OCI-LY7 (cell line): ENCODE results near the gene SPATA18. TPM values are rescaled to one million over a fixed set of nuclear protein-coding genes. Genes with fewer than 3 reads are reported as not detected.

Experiments used
- BruUV-seq: library from RNA; stranded (reverse); fragments of 400-500 nt; replicated peaks from 2 replicates; lab custom pipeline; 2021; lab: Mats Ljungman, UMichigan
- CTCF ChIA-PET: fragments of 300-600 bp; sonication (Branson Sonifier 250); formaldehyde crosslinking; loops from one replicate; lab custom pipeline; 2022; ENCODE audit warnings: antibody characterized with exemption; ENCODE audit not compliant: unreplicated experiment; lab: Charles Lee
- POLR2A ChIA-PET: fragments of 300-600 bp; sonication (Branson Sonifier 250); formaldehyde crosslinking; loops from one replicate; lab custom pipeline; 2022; ENCODE audit warnings: antibody characterized with exemption; lab: Charles Lee
- DNase-seq: peaks from one replicate; pipeline ENCODE4 v3.0.0-alpha.2; 2015; ENCODE audit warnings: low spot score
- H2AFZ ChIP-seq: fragments of 200-600 bp; sonication (generic), shearing (Covaris generic); 2 replicates; pipeline ENCODE4 v1.6.1; 2014; ENCODE audit warnings: mild to moderate bottlenecking, antibody characterized with exemption, low read length, moderate library complexity
- H3K27ac ChIP-seq: fragments of 200-600 bp; sonication (generic); 2 replicates; pipeline ENCODE4 v1.5.1; 2014; ENCODE audit warnings: mixed run types, low read depth, mild to moderate bottlenecking, moderate library complexity, low read length, inconsistent platforms; ENCODE audit not compliant: poor library complexity, severe bottlenecking
- H3K36me3 ChIP-seq: fragments of 200-600 bp; sonication (generic); 2 replicates; pipeline ENCODE4 v1.6.1; 2014; ENCODE audit warnings: mild to moderate bottlenecking, antibody characterized with exemption, low read length, moderate library complexity, mixed read lengths; ENCODE audit not compliant: insufficient read depth
- H3K4me1 ChIP-seq: fragments of 200-600 bp; sonication (generic); 2 replicates; pipeline ENCODE4 v1.5.1; 2014; ENCODE audit warnings: mild to moderate bottlenecking, low read length; ENCODE audit not compliant: insufficient read depth, poor library complexity, severe bottlenecking
- H3K4me2 ChIP-seq: fragments of 200-600 bp; sonication (generic); 2 replicates; pipeline ENCODE4 v1.6.1; 2014; ENCODE audit warnings: mild to moderate bottlenecking, low read length
- H3K4me3 ChIP-seq: fragments of 200-600 bp; sonication (generic); 2 replicates; pipeline ENCODE4 v1.5.1; 2014; ENCODE audit warnings: mild to moderate bottlenecking, low read depth, low read length; ENCODE audit not compliant: poor library complexity, severe bottlenecking
- H3K79me2 ChIP-seq: fragments of 200-600 bp; sonication (generic); 2 replicates; pipeline ENCODE4 v1.6.1; 2016; ENCODE audit warnings: low read depth, mild to moderate bottlenecking, low read length, moderate library complexity, mixed read lengths; ENCODE audit not compliant: insufficient read depth
- H3K9me2 ChIP-seq: fragments of 200-600 bp; sonication (generic); 2 replicates; pipeline ENCODE4 v1.6.1; 2016; ENCODE audit warnings: mild to moderate bottlenecking, low read length, mixed read lengths; ENCODE audit not compliant: insufficient read depth
- H3K9me3 ChIP-seq: fragments of 200-600 bp; sonication (generic); 2 replicates; pipeline ENCODE4 v1.6.1; 2014; ENCODE audit warnings: mild to moderate bottlenecking, mixed run types, low read length, mixed read lengths
- H4K20me1 ChIP-seq: fragments of 200-600 bp; sonication (generic); 2 replicates; pipeline ENCODE4 v1.6.1; 2014; ENCODE audit warnings: mild to moderate bottlenecking, antibody characterized with exemption, low read length, moderate library complexity, mixed read lengths; ENCODE audit not compliant: insufficient read depth
- EZH2phosphoT487 ChIP-seq: fragments of 200-600 bp; sonication (generic); IDR thresholded peaks from 2 replicates; pipeline ENCODE4 v1.6.1; 2018; ENCODE audit warnings: low read depth, borderline replicate concordance, mild to moderate bottlenecking, mixed run types, antibody characterized with exemption, low read length, moderate library complexity, mixed read lengths
- intact Hi-C: fragments of 100-400 bp; cut with micrococcal nuclease; formaldehyde crosslinking; loops from one replicate; pipeline ENCODE4 v1.10.0; 2022; ENCODE audit not compliant: unreplicated experiment
- total RNA-seq, 2 experiments: library from RNA; depleted of rRNA in 1 of 2; stranded (reverse); fragments of >200 nt in 1 of 2; shearing (Covaris generic) in 1 of 2; gene quantifications; 2 replicates each; pipeline ENCODE4 v1.2.3, GENCODE V29; 2014 to 2022
- TF ChIP-seq, protein P1 (sequence below): fragments of 200-600 bp; sonication (generic); conservative IDR thresholded peaks from 2 replicates; pipeline ENCODE4 v1.5.1; 2014; ENCODE audit warnings: mild to moderate bottlenecking, antibody characterized with exemption, low read length, moderate library complexity, mixed read lengths

The SPATA18 gene
- total RNA-seq, 2 experiments from 2014 or later = not detected

DNA sequence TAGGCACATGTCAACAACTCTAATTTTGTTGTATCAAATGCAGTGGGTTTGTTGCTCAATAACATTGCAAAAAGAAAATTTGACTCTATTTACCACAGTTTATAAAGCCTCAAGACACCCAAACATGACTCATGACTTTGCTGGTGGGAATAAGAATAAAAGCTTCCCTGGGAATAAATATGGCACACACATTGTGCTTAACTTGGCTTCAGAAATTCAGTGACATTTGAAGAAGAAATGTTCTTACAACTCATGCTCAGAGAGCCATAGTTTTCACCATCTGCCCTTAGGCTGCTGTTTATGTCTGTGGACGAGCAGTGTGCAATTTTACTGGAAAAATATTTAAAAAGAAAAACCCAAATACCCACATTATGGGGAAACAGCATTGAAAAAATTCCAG is 60.9 kb downstream of the SPATA18 start:
- Histone ChIP-seq H3K27ac (no peak overlapping the region), H3K36me3 (no peaks in the 10 kb centered on the region), H3K4me3 (no peak overlapping the region), H3K9me3 (no peaks in the 10 kb centered on the region), H2AFZ (no peak overlapping the region), H4K20me1 (no peaks in the 10 kb centered on the region), H3K9me2 (no peaks in the 10 kb centered on the region), H3K4me1 (no peaks in the 10 kb centered on the region), H3K4me2 (no peak overlapping the region), H3K79me2 (no peaks in the 10 kb centered on the region)
- intact Hi-C loops = no loop called here
- CTCF ChIA-PET = no interaction called here
- no TSS peak for BruUV-seq
- no peak for TF ChIP-seq EZH2phosphoT487
- TF ChIP-seq, protein P1, sequence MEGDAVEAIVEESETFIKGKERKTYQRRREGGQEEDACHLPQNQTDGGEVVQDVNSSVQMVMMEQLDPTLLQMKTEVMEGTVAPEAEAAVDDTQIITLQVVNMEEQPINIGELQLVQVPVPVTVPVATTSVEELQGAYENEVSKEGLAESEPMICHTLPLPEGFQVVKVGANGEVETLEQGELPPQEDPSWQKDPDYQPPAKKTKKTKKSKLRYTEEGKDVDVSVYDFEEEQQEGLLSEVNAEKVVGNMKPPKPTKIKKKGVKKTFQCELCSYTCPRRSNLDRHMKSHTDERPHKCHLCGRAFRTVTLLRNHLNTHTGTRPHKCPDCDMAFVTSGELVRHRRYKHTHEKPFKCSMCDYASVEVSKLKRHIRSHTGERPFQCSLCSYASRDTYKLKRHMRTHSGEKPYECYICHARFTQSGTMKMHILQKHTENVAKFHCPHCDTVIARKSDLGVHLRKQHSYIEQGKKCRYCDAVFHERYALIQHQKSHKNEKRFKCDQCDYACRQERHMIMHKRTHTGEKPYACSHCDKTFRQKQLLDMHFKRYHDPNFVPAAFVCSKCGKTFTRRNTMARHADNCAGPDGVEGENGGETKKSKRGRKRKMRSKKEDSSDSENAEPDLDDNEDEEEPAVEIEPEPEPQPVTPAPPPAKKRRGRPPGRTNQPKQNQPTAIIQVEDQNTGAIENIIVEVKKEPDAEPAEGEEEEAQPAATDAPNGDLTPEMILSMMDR = no peak
- DNase-seq = no peak
- POLR2A ChIA-PET = interaction anchor here (0.6 kb wide), 1 partner anchor 598 kb away, joined by 3 read pairs; no protein-coding TSS in a partner anchor

DNA sequence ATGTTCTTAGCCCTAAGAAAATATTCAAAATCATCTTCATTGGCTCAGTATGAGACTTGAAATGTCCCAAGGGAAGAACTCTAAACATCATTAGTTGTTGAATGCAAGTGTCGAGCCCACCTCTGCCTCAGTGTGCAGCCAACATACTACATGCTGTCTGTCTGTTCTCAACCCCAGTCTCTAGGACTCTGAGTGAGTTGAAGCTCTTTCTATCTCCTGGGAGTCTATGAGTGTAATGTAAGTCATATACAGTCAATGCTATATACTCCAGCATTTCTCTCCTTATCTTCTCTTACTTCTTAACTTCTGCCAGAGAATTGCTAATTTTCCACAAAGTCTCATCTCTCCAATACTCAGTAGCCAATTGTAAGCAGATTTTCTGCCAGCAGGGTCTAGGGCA is 61.3 kb downstream of the SPATA18 start:
- CTCF ChIA-PET = no interaction called here

DNA sequence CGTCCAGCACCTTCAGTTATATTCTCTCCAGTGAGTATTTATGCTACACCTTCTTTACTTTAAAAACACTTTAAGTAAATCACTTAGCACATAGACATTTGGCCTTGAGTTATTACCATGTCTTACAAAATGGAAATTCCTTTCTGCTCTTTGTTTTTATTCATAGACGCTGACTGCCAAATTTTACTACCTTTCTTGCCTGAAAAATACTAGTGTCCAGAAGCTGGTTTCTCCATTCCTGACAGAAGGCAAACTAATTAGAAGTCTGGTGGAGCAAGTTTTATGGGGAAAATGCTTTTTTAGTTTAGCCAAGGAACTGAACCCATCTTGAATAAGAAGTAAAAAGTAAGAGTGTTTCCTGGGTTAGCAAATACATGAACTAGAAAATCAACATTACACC is 65.5 kb downstream of the SPATA18 start:
- Histone ChIP-seq H3K27ac (no peak overlapping the region), H3K79me2 (no peaks in the 10 kb centered on the region), H4K20me1 (no peaks in the 10 kb centered on the region), H2AFZ (no peak overlapping the region), H3K9me2 (no peaks in the 10 kb centered on the region), H3K36me3 (no peaks in the 10 kb centered on the region), H3K4me1 (no peaks in the 10 kb centered on the region), H3K4me2 (no peak overlapping the region), H3K4me3 (no peak overlapping the region), H3K9me3 (no peaks in the 10 kb centered on the region)
- BruUV-seq = no TSS peak
- ChIA-PET CTCF (no interaction called here), POLR2A (interaction anchor here (0.7 kb wide), 1 partner anchor 61 kb away, joined by 3 read pairs; no protein-coding TSS in a partner anchor)
- intact Hi-C loops = no loop called here
- TF ChIP-seq, protein P1 = no peak
- TF ChIP-seq EZH2phosphoT487 = no peak
- no peak for DNase-seq

More for the DNA sequence above, 61.3 kb downstream of the SPATA18 start:
- no peaks in the 10 kb centered on the region for H3K9me3 ChIP-seq
- H3K9me2 ChIP-seq = no peaks in the 10 kb centered on the region
- no peaks in the 10 kb centered on the region for H3K79me2 ChIP-seq
- TF ChIP-seq, protein P1 = no peak
- no peak for TF ChIP-seq EZH2phosphoT487
- H3K36me3 ChIP-seq = no peaks in the 10 kb centered on the region
- no peak for DNase-seq
- no peak overlapping the region for H3K27ac ChIP-seq
- no peak overlapping the region for H3K4me2 ChIP-seq
- no peak overlapping the region for H2AFZ ChIP-seq
- no peak overlapping the region for H3K4me3 ChIP-seq
- intact Hi-C loops = no loop called here
- no peaks in the 10 kb centered on the region for H4K20me1 ChIP-seq
- H3K4me1 ChIP-seq = no peaks in the 10 kb centered on the region
- POLR2A ChIA-PET = no interaction called here
- no TSS peak for BruUV-seq
